ENCODE results near the gene ZKSCAN5.

Gene ZKSCAN5

GRCh38 chr7:99504603-99505323, at the start of gene ZKSCAN5:
ZKSCAN5 (plus strand) TSS chr7:99504662; CDS start chr7:99506045, 1,383 bp downstream.
- Mint-ChIP-seq H3K27me3 (no peaks in the 10 kb centered on the region), H3K4me3 (peak within 1 kb of the TSS; percentile 85 to 88), H3K9me3 (peaks cover 6 to 7% of the 10 kb centered on the region in 2 donors), H3K27ac (peak within 1 kb of the TSS; percentile 93), H3K4me1 (peaks cover 32% of the 10 kb centered on the region)
- DNase-seq (peak; percentile 95 to 97), ATAC-seq (peak; percentile 90)

- DNase-seq (no peak), ATAC-seq (no peak)
- Mint-ChIP-seq H3K9me3 (no peaks in the 10 kb centered on the region), H3K27ac (no peak overlapping the region), H3K4me1 (peaks cover 27% of the 10 kb centered on the region), H3K27me3 (no peaks in the 10 kb centered on the region), H3K4me3 (no peak overlapping the region)
These were observed 48.6 kb upstream of the ZKSCAN5 start for GRCh38 chr7:99455874-99456273.

- no peak for ATAC-seq
- H3K4me3 Mint-ChIP-seq: no peak overlapping the region
- no peaks in the 10 kb centered on the region for H3K9me3 Mint-ChIP-seq
- peaks cover 28% of the 10 kb centered on the region for H3K4me1 Mint-ChIP-seq
- H3K27me3 Mint-ChIP-seq: no peaks in the 10 kb centered on the region
- peak overlapping the region in 1 of 2 donors; percentile 77 for H3K27ac Mint-ChIP-seq
- no peak for DNase-seq
These were observed 48.2 kb upstream of the ZKSCAN5 start for GRCh38 chr7:99456288-99456687.

- H3K4me3 Mint-ChIP-seq: no peak overlapping the region
These were observed 47.3 kb upstream of the ZKSCAN5 start for GRCh38 chr7:99457050-99457649.

GRCh38 chr7:99457650-99458493, 46.6 kb upstream of the ZKSCAN5 start:
- H3K4me1 Mint-ChIP-seq: peaks cover 28% of the 10 kb centered on the region
- H3K27ac Mint-ChIP-seq: no peak overlapping the region
- H3K27me3 Mint-ChIP-seq: no peaks in the 10 kb centered on the region
- ATAC-seq (no peak), DNase-seq (no peak)
- no peak overlapping the region for H3K4me3 Mint-ChIP-seq
- H3K9me3 Mint-ChIP-seq: no peaks in the 10 kb centered on the region

More at GRCh38 chr7:99457050-99457649, 47.3 kb upstream of the ZKSCAN5 start:
- H3K27me3 Mint-ChIP-seq: no peaks in the 10 kb centered on the region
- no peak for ATAC-seq
- peak overlapping the region in 1 of 2 donors; percentile 77 for H3K27ac Mint-ChIP-seq
- no peak for DNase-seq
- H3K4me1 Mint-ChIP-seq: peaks cover 28% of the 10 kb centered on the region
- no peaks in the 10 kb centered on the region for H3K9me3 Mint-ChIP-seq

GRCh38 chr7:99459087-99459486, 45.4 kb upstream of the ZKSCAN5 start:
- DNase-seq (peak; percentile 30), ATAC-seq (peak; percentile 64)
- Mint-ChIP-seq H3K9me3 (no peaks in the 10 kb centered on the region), H3K4me3 (no peak overlapping the region), H3K27ac (peak overlapping the region in 1 of 2 donors; percentile 89), H3K4me1 (peaks cover 34% of the 10 kb centered on the region), H3K27me3 (no peaks in the 10 kb centered on the region)

- no peaks in the 10 kb centered on the region for H3K9me3 Mint-ChIP-seq
- DNase-seq (no peak), ATAC-seq (no peak)
- peak overlapping the region; percentile 20 to 64 for H3K27ac Mint-ChIP-seq
- H3K4me3 Mint-ChIP-seq: no peak overlapping the region
- no peaks in the 10 kb centered on the region for H3K27me3 Mint-ChIP-seq
- H3K4me1 Mint-ChIP-seq: peaks cover 48% of the 10 kb centered on the region
These were observed 43.8 kb upstream of the ZKSCAN5 start for GRCh38 chr7:99460651-99461050.

- H3K27ac Mint-ChIP-seq: no peak overlapping the region
- peak overlapping the region in 1 of 2 donors; percentile 32 for H3K4me3 Mint-ChIP-seq
These were observed 43.2 kb upstream of the ZKSCAN5 start for GRCh38 chr7:99461221-99461620.

GRCh38 chr7:99465421-99465768, 39.1 kb upstream of the ZKSCAN5 start:
- peaks cover 33% of the 10 kb centered on the region for H3K4me1 Mint-ChIP-seq
- no peaks in the 10 kb centered on the region for H3K27me3 Mint-ChIP-seq
- DNase-seq: no peak
- peak overlapping the region; percentile 91 to 94 for H3K4me3 Mint-ChIP-seq
- no peaks in the 10 kb centered on the region for H3K9me3 Mint-ChIP-seq
- peak overlapping the region; percentile 97 to 99 for H3K27ac Mint-ChIP-seq
- ATAC-seq: peak; percentile 8

More at GRCh38 chr7:99461221-99461620, 43.2 kb upstream of the ZKSCAN5 start:
- Mint-ChIP-seq H3K27me3 (no peaks in the 10 kb centered on the region), H3K4me1 (peaks cover 53% of the 10 kb centered on the region), H3K9me3 (no peaks in the 10 kb centered on the region)
- DNase-seq: no peak
- no peak for ATAC-seq

- no peak overlapping the region for H3K27ac Mint-ChIP-seq
These were observed 36.0 kb upstream of the ZKSCAN5 start for GRCh38 chr7:99468336-99468918.

GRCh38 chr7:99469381-99470065, 34.9 kb upstream of the ZKSCAN5 start:
- ATAC-seq (no peak), DNase-seq (no peak)
- H3K27me3 Mint-ChIP-seq: no peaks in the 10 kb centered on the region
- peaks cover 46% of the 10 kb centered on the region for H3K4me1 Mint-ChIP-seq
- H3K27ac Mint-ChIP-seq: peak overlapping the region in 1 of 2 donors; percentile 72
- no peaks in the 10 kb centered on the region for H3K9me3 Mint-ChIP-seq
- H3K4me3 Mint-ChIP-seq: no peak overlapping the region

More at GRCh38 chr7:99468336-99468918, 36.0 kb upstream of the ZKSCAN5 start:
- H3K9me3 Mint-ChIP-seq: no peaks in the 10 kb centered on the region
- DNase-seq (no peak), ATAC-seq (no peak)
- H3K4me3 Mint-ChIP-seq: no peak overlapping the region
- H3K4me1 Mint-ChIP-seq: peaks cover 44% of the 10 kb centered on the region
- H3K27me3 Mint-ChIP-seq: no peaks in the 10 kb centered on the region

GRCh38 chr7:99472561-99473314, 31.7 kb upstream of the ZKSCAN5 start, which contains the start of gene ZNF789:
ZNF789 (plus strand) TSS chr7:99472890; CDS start chr7:99476457, 3,567 bp downstream.
- no peaks in the 10 kb centered on the region for H3K9me3 Mint-ChIP-seq
- peak within 1 kb of the TSS; percentile 97 for H3K27ac Mint-ChIP-seq
- peaks cover 53% of the 10 kb centered on the region for H3K4me1 Mint-ChIP-seq
- H3K4me3 Mint-ChIP-seq: peak within 1 kb of the TSS; percentile 96 to 100
- ATAC-seq (peak; percentile 99), DNase-seq (peak; percentile 96 to 98)
- no peaks in the 10 kb centered on the region for H3K27me3 Mint-ChIP-seq

- DNase-seq (no peak), ATAC-seq (no peak)
- Mint-ChIP-seq H3K9me3 (no peaks in the 10 kb centered on the region), H3K27ac (peak overlapping the region; percentile 97), H3K4me1 (peaks cover 58% of the 10 kb centered on the region), H3K27me3 (no peaks in the 10 kb centered on the region), H3K4me3 (peak overlapping the region; percentile 96 to 100)
These were observed 31.2 kb upstream of the ZKSCAN5 start for GRCh38 chr7:99473315-99473596.

GRCh38 chr7:99476107-99476506, 28.4 kb upstream of the ZKSCAN5 start:
- peaks cover 63% of the 10 kb centered on the region for H3K4me1 Mint-ChIP-seq
- ATAC-seq (no peak), DNase-seq (no peak)
- no peak overlapping the region for H3K4me3 Mint-ChIP-seq
- no peaks in the 10 kb centered on the region for H3K27me3 Mint-ChIP-seq
- no peaks in the 10 kb centered on the region for H3K9me3 Mint-ChIP-seq
- H3K27ac Mint-ChIP-seq: no peak overlapping the region

Data from stimulated activated naive CD8-positive, alpha-beta T cell treated with anti-CD3 and anti-CD28 coated beads, Interleukin-15, amount 100 ng/mL, for 72 hours (primary cell).